ENCODE results near the gene DSG3. TPM values are rescaled to one million over a fixed set of nuclear protein-coding genes. Genes with fewer than 3 reads are reported as not detected.

DSG3 gene
- total RNA-seq, 1 donor from 2014 or later, result not detected

DNA sequence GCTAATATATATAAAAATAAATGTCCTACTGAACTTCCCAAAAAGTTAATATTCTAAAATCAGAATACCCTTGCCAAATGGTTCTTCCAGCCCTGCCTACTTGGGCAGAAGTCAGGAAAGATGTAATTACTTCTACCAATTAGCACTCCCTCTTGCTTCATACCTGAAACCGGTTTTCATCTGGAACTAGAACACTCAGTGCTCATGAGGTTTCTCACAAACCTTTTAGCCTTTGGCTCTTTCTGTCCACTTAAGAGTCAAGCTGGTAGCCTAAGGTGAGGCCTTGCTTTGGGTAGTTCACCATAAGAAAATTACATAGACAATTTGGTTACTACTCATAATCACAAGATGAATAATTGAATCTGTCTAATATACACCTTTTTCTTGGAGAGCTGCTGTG, 4.1 kb downstream of the DSG3 start:
- H3K27me3 Mint-ChIP-seq (ENCODE audit: low read depth), result no peaks in the 10 kb centered on the region
- TF ChIP-seq, protein P1, sequence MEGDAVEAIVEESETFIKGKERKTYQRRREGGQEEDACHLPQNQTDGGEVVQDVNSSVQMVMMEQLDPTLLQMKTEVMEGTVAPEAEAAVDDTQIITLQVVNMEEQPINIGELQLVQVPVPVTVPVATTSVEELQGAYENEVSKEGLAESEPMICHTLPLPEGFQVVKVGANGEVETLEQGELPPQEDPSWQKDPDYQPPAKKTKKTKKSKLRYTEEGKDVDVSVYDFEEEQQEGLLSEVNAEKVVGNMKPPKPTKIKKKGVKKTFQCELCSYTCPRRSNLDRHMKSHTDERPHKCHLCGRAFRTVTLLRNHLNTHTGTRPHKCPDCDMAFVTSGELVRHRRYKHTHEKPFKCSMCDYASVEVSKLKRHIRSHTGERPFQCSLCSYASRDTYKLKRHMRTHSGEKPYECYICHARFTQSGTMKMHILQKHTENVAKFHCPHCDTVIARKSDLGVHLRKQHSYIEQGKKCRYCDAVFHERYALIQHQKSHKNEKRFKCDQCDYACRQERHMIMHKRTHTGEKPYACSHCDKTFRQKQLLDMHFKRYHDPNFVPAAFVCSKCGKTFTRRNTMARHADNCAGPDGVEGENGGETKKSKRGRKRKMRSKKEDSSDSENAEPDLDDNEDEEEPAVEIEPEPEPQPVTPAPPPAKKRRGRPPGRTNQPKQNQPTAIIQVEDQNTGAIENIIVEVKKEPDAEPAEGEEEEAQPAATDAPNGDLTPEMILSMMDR (conservative IDR thresholded peaks at IDR 0.05), result no peak
- no peak overlapping the region for H3K4me3 Mint-ChIP-seq
- no peak overlapping the region for H3K27ac Mint-ChIP-seq (ENCODE audit: unreplicated experiment)
- no peaks in the 10 kb centered on the region for H3K4me1 Mint-ChIP-seq
- H3K9me3 Mint-ChIP-seq, result no peaks in the 10 kb centered on the region
- no peaks in the 10 kb centered on the region for H3K36me3 Mint-ChIP-seq (ENCODE audit: low read depth)
- DNase-seq (ENCODE audit: low read depth, low spot score), result no peak

GRCh38 chr18:31454066-31454708, 6.6 kb downstream of the DSG3 start:
- TF ChIP-seq, protein P1 (conservative IDR thresholded peaks at IDR 0.05), result no peak
- Mint-ChIP-seq H3K36me3 (ENCODE audit: low read depth) (no peaks in the 10 kb centered on the region), H3K27ac (ENCODE audit: unreplicated experiment) (no peak overlapping the region), H3K4me3 (no peak overlapping the region), H3K27me3 (ENCODE audit: low read depth) (no peaks in the 10 kb centered on the region), H3K4me1 (no peaks in the 10 kb centered on the region), H3K9me3 (no peaks in the 10 kb centered on the region)
- no peak for DNase-seq (ENCODE audit: low read depth, low spot score)

DNA sequence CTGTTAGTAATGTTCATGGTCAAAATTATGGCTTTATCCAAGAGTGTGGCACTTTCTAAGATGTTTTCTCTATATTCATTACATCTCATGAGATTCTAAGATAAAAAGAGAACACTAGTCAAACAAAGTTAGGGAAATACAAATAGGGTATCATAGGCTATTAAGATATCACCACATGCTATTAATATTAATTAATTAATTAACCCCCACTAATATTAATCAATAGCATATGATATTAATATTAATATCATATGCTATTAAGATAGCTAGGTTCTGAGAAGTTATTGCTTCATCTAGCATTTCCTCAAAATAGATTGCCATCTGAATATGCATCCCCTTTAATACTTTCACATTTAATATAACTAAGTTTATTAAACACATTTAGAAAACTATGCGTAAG, 22.1 kb downstream of the DSG3 start:
- TF ChIP-seq, protein P1 (conservative IDR thresholded peaks at IDR 0.05), result no peak
- Mint-ChIP-seq H3K9me3 (no peaks in the 10 kb centered on the region), H3K36me3 (ENCODE audit: low read depth) (no peaks in the 10 kb centered on the region), H3K27me3 (ENCODE audit: low read depth) (no peaks in the 10 kb centered on the region), H3K4me3 (no peak overlapping the region), H3K4me1 (no peaks in the 10 kb centered on the region), H3K27ac (ENCODE audit: unreplicated experiment) (no peak overlapping the region)
- DNase-seq (ENCODE audit: low read depth, low spot score), result no peak

- Mint-ChIP-seq H3K4me3 (no peak overlapping the region), H3K9me3 (no peaks in the 10 kb centered on the region), H3K36me3 (ENCODE audit: low read depth) (no peaks in the 10 kb centered on the region), H3K27ac (ENCODE audit: unreplicated experiment) (no peak overlapping the region), H3K4me1 (peaks cover 6% of the 10 kb centered on the region), H3K27me3 (ENCODE audit: low read depth) (no peaks in the 10 kb centered on the region)
- no peak for DNase-seq (ENCODE audit: low read depth, low spot score)
- TF ChIP-seq, protein P1 (conservative IDR thresholded peaks at IDR 0.05), result no peak
Measured at GRCh38 chr18:31478688-31479087, 31.1 kb downstream of the DSG3 start.

- TF ChIP-seq, protein P1 (conservative IDR thresholded peaks at IDR 0.05), result no peak
- Mint-ChIP-seq H3K27ac (ENCODE audit: unreplicated experiment) (no peak overlapping the region), H3K36me3 (ENCODE audit: low read depth) (no peaks in the 10 kb centered on the region), H3K4me1 (no peaks in the 10 kb centered on the region), H3K9me3 (no peaks in the 10 kb centered on the region), H3K4me3 (no peak overlapping the region), H3K27me3 (ENCODE audit: low read depth) (no peaks in the 10 kb centered on the region)
- no peak for DNase-seq (ENCODE audit: low read depth, low spot score)
Measured at GRCh38 chr18:31482051-31482450, 34.5 kb downstream of the DSG3 start.
